Measurements from ENCODE around the gene TACC2.
"Not testable (repeated sequence)": the region's sequence is repeated elsewhere in the genome, so short reads cannot be mapped to it uniquely, and the experiment has no call there.

TACC2 gene

DNA sequence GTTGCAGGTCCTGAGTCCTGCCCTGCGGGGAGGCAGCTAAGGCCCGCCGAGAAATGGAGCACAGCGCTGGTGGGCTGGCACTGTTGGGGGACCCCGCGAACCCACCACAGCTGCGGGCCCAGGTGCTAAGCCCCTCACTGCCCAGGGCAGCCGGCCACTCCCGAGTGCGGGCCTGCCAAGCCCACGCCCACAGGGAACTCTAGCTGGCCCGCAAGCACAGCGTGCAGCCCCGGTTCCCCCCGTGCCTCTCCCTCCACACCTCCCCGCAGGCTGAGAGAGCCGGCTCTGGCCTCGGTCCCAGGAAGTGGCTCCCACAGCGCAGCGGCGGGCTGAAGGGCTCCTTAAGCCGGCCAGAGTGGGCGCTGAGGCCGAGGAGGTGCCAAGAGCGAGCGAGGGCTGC lies 10.5 kb upstream of the TACC2 start:
- no peak for DNase-seq (ENCODE audit: low read depth in 3 of 3)

DNA sequence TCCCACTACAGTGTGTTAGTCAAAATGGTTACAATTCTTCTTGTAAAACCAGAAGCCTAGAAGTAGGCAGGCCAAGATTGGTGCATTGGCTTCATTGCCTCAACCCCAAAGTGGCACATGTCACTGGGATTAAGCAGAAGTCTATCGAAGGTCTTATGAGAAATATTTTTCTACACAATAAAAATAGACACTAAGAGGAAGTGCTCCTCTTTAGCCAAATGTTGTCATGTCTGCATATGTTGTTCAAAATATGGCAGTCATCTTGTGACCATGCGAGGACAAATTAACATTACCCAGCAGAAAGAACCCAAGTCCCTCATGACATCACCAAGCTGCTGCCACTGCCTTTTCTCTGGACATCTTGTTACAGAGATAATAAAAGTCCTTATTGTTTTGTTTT lies 7.6 kb upstream of the TACC2 start:
- no peak for DNase-seq (ENCODE audit: low read depth in 3 of 3)

DNA sequence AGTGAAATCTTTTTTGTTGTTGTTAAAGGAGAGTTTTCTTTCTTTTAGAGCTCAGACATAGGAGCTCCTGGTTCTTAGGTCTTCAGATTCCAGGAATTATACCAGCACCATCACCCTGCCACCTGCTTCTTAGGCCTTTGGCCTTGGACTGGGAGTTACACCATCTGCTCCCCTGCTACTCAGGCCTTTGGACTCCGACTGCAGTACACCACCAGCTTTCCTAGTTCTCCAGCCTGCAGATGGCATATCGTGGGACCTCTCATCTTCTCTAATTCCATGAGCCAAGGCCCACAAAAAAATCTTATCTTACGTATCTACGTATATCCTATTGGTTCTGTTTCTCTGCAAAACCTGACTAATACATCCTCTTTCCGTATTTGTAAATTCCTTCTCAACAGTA lies 5.1 kb upstream of the TACC2 start:
- no peak for DNase-seq (ENCODE audit: low read depth in 3 of 3)

DNA sequence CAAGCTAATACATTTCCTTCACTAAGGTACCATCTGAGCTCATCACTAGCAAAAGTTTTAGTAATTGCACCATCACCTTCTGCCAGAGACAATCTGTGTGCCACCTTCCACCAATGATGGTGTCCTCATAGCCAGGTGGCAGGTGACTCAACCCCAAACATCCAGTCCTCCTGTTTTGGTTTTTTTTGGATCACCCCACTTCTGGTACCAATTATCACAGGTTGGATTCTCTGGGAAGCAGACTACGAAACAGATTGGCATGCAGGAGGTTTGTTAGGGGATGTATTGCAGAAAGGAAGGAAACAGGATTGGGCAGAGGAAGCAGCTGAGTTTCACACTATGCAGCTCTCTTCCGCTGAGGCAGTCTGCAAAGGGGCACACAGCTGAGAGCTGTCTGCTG lies 4.5 kb upstream of the TACC2 start:
- no peak for DNase-seq (ENCODE audit: low read depth in 3 of 3)

DNA sequence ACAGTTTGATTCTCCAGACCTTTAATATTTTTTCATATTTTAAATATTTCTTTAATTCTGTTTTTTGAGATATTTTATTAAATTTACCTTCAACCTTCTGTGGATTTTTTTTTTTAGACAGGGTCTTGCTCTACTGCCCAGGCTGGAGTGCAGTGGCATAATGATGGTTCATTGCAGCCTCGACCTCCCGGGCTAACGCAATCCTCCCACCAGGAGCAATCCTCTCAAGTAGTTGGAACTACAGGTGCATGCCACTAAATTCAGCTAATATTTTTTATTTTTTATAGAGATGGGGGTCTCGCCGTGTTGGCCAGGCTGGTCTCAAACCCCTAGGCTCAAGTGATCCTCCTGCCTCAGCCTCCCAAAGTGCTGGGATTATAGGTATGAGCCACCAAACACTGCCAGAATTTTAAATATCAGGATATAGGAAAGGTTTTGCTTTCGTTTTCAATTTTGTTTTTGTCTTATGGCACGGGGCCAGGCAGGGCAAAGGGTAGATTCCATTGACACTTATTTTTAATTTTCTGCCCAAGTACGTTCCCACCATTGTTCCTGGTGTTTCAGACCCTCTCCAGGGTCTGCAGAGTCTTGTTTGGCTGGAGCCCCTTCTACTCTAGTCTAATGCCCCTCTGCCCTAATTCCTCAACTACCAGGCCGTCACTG lies 1.2 kb downstream of the TACC2 start:
- no peak for DNase-seq (ENCODE audit: low read depth in 3 of 3)

DNA sequence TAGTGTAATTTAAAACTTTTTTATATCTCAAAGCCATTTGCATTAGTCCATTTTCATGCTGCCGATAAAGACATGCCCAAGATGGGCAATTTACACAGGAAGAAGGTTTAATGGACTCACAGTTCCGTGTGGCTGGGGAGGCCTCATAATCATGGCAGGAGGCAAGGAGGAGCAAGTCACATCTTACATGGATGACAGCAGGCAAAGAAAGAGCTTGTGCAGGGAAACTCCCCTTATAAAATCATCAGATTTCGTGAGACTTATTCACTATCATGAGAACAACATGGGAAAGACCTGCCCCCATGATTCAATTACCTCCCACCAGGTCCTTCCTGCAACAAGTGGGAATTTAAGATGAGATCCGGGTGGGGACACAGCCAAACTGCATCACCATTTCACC lies 2.8 kb downstream of the TACC2 start:
- DNase-seq (ENCODE audit: low read depth in 3 of 3), result not testable (repeated sequence)

DNA sequence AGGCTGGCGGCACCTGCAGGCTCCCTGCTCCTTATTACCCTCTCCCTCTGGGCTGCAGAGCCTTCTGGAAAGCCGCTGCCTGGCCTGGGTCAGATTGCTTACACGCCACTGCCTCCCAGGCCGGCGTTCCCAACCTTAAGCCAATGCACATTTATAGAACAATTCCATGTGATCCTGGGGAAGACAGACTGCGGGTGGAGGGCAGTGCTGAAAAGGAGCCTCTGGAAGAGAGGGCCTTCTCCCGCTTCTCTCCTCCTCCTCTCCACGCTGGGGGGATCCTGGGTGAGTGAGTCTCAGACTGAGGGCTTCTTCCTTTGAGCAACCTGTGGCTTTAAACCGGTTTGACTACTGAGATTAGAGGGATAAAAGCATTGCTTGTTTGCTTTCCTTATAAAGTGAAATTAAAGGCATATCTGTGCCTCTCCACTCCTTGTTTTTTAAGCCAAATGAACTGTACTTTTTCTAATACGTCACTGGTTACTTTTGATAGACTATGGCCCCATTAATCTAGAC lies 5.5 kb downstream of the TACC2 start:
- no peak for DNase-seq (ENCODE audit: low read depth in 3 of 3)

DNA sequence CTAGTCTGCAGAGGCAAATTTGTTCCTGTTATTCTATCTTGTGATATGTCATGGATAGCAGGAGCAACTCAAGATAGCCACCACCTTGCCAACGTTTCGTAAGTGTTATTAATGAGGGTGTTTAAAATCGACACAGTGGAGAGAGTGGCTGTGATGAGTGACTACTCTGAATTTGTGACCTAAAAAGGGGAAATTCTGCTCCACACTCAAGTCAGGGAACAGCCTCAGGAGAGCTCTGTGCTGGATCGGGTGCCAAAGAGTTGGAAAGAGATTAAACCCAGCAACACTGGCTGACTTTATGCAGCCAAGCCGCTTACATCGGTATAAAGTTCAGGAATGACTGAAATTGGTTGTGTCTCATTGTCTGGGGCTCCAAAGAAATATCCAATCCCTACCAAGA lies 9.5 kb downstream of the TACC2 start:
- DNase-seq (ENCODE audit: low read depth in 3 of 3), result no peak

DNA sequence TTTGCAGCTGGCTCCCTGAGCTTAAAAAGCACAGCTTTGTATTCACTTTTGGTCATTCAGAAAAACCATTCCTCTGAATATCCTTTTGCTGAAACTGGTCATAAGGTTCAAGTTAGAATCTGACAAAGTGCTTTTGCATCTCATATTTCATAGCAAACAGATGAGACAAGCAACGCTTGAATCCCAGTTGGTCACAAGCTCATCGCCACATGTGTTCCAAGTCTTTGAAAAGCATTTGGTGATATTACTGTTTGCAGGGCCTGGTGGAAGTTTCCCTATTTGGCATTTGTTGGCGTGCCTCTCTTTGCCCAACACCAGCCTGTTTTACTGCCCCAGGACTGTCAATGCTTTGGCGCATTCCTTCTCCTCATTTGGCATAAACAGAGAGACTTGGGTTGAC lies 10.3 kb downstream of the TACC2 start:
- no peak for DNase-seq (ENCODE audit: low read depth in 3 of 3)

DNA sequence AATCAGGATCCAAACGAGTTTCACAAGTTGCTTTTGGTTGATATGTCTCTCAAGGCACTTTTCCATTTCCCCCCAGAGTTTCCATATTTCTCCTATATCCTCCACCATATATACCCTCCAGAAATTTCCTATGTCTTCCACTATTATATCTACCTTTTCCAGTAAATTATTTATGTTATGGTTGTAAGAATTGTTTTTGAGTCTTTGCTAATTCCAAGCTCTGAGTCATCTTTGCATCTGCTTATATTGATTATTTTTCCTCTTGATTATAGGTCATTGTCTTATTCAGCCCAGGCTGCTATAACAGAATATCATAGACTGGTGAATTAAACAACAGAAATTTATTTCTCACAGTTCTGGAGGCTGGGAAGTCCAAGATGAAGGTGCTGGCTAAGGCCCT lies 12.7 kb downstream of the TACC2 start:
- no peak for DNase-seq (ENCODE audit: low read depth in 3 of 3)

DNA sequence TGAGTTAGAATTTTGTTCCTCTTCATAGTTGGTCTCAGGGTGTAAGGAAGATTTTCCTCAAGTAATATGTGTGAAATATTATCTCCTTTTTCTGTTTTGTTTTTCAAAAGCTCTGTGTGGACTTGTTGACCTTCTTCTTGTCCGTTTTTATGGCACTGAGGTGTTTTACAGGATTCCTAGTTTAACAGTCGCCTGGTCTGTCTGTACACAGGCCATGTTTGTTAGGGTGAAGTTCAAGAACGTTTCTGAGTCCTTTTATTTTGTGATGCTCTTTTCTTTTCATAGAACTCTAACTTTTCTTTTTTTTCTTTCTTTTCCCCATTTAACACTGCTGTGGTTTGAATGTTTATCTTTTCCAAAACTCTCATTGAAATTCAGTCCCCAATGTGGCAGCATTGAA lies 18.5 kb downstream of the TACC2 start:
- DNase-seq (ENCODE audit: low read depth in 3 of 3), result no peak

DNA sequence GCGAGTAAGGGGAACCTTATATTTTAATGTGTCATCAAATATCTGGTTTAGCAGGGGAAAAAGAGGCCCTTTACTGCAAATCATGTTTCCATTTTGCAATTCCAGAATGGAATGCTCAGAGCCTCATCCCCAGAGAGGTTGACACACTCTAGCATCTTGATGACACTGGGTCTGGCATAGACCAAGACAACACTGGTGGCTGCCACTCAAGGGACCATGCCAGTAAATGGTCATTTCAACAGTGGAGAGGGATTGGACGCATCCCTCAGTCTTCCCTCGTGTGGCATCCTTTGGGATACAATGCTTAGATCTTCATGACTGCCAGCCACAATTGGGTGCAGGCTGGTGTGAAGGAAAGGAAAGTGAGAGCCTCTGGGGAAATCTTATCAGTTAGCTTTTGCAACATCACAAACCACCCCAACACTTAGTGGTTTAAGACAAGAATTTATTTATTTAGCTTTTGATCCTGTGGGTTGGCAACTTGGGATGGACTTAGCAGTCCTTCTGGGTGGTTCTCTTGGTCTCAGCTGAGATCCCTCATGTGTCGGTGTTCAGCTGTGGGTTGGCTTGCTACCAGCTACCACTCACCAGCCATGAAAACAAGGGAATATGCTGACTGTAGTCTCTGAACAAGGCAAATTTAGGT lies 21.6 kb downstream of the TACC2 start:
- DNase-seq (ENCODE audit: low read depth in 3 of 3), result no peak

DNA sequence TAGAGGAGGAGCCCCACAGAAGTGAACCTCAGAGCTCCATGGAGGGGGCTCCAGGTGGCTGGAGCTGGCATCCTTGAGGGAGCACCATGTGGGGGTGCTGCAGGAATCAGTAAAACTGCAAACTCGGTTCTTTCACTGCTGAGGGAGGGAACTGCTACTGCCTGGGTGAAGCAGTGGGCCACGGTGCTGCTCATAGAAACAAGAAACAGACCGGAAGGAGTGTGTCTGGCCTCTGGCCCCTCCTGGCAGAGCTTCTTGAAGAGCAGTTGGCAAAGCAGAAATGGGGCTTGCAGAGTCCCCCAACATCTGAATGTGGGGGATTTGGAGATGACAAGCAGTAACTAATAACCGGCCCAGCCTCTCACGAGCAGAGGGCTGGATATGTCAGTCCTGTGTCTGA lies 23.8 kb downstream of the TACC2 start:
- DNase-seq (ENCODE audit: low read depth in 3 of 3), result no peak

DNA sequence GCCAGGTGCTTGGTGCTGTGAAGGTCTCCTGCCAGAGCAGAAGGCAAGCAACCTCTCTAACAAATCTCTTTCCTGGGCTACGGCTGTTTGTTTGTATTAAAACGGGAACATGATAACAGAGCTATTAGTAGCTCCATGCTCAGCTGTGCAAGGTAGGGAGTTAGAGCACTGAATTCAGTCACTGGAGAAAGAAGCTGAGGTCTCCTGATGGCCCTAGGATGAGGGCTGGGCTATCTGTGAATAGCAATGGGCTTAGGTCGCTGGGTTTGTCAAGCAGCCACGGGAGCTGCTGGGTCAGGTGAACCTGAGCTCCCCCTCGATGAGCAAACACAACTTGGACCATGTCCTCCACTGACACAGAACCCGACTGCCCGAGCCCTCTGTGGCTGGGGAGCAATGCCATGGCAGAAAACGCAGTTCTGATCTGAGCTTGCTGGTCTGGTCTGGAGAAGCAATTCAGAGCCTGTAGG lies 24.4 kb downstream of the TACC2 start:
- no peak for DNase-seq (ENCODE audit: low read depth in 3 of 3)

DNA sequence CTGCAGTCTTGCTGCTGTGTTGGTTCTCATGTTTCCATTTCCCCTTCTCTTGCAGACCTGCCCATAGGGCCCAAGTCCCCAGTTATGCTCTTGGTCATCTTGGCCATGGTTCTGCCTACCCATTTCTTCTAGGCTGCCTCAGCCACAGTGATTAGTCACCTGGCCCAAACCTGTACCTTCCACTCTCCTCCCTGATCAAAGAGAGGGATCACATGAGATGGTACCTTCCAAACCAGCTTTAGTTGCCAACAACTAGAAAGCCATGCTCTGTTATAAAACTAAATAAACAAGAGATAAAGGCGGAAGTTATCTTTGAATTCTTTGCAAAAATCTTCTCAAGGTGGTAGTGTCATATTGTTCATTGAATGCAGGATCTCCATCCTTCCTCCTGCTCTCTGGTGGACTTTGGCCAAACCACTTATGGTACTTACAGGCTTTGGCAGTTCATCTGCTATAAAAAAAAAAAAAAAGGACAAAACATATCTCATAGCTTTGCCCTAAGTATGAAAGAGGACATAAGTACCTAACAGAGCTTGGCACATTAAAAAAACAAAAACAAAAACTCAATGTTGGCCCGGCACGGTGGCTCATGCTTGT lies 25.8 kb downstream of the TACC2 start:
- DNase-seq (ENCODE audit: low read depth in 3 of 3), result no peak

DNA sequence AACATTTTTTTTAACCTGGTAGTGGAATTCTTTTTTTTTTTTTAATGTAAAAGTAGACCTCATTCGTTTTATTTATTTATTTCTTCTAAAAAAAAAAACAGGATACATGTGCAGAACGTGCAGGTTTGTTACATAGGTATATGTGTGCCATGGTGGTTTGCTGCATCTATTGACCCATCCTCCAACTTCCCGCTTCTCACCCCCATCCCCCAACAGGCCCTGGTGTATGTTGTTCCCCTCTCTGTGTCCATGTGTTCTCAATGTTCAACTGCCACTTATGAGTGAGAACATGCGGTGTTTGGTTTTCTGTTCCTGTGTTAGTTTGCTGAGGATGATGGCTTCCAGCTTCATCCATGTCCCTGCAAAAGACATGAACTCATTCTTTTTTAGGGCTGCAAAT lies 29.0 kb downstream of the TACC2 start:
- not testable (repeated sequence) for DNase-seq (ENCODE audit: low read depth in 3 of 3)

DNA sequence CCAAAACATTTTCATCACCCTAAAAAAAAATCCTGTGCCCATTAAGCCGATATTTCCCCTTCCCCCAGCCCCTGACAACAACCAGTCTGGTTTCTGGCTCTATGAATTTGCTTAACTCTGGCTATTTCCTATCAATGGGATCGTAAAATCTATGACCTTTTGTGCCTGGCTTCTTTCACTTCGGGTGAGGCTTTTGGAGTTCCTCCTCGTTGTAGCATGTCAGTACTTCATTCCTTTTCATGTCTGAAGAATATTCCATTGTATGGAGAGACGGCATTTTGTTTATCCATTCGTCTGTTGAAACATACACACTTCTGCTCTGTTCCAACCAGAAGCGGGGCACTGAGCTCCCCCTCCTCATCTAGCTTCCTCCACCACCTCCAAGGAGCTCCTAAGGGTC lies 29.5 kb downstream of the TACC2 start:
- DNase-seq (ENCODE audit: low read depth in 3 of 3), result no peak

DNA sequence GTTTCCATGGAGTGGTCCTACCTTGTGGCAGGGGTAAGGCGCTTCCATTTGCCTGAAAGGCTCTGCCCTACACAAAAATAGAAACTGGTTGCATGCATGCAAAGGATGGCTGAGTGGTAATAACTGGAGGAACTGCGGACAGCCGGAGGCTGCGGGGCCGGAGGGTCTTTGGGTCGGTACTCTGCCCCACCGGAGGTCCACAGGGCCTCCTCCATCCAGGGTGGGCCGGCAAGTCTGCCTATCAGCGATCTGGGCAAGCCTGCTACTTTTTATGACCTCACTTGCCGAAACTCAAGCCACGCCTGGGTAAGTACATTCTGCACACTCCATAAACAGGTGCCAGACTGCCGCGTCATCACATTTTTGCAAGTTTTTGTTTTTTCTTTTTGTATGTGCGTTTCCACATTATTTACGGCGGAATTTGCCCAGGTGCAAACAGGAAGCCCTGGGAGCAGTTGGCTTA lies 30.0 kb downstream of the TACC2 start:
- DNase-seq (ENCODE audit: low read depth in 3 of 3), result no peak

DNA sequence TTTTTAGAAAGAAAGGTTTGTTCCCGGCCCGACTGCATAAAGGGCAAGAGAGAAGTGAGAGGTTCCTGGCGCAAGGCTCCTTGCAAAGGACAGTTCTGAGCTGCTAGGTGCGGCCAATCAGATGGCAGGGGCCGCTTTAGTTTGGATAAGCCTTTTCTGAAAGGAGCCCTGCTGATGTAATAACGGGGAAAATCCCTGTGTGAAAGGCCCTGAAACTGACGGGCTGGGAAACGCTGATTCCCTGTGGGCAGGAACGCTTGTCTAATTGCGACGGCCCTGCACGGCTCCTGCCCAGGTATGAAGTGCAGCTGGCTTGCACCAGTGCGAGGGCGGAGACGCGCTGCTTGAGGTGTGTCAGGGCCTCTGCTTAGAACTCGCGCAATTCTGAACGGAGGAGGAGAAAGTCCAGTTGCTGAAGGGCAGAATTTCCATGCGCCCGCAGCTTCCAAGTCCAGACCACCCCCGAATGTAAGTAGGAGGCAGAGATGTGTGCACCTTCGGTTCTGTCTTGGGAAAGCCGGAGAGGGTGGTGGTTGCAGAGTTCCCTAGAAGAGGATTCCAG lies 30.5 kb downstream of the TACC2 start:
- DNase-seq (ENCODE audit: low read depth in 3 of 3), result no peak

DNA sequence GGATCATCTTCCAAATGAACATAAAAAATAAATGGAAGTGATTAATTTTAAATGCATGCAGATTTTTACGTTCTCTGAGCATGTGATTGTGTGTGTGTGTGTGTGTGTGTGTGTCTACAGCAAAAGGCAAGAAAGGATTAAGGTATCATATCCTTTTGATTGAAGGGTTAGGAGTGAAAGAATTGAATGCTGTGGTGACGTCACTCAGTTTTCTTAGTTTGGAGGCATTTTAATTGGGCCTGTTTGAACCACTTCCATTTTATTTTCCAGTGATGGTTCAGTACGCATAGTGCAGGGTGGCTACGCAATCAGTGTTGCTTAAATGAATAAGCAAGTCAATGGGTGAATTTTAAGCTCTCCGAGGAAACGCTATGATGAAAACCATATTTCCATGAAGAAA lies 31.3 kb downstream of the TACC2 start:
- DNase-seq (ENCODE audit: low read depth in 3 of 3), result no peak

DNA sequence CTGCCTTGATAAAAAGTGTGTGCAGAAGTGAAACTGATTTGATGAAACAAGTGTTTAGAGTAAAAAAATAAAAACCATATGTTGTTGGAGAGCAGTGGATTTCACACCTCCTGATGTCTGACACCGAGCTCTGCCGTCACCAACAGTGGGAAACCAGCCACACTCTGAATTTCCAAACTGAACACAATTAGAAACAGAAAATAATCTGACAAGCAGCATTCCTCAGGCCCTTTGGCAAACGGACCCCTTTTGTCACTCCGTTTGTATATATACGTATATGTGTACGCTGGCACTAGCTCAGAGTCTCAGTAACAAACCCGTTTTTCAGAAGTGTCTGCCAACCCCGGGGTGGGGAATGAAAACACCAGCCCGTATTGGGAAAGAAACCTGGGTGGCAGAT lies 32.4 kb downstream of the TACC2 start:
- no peak for DNase-seq (ENCODE audit: low read depth in 3 of 3)

DNA sequence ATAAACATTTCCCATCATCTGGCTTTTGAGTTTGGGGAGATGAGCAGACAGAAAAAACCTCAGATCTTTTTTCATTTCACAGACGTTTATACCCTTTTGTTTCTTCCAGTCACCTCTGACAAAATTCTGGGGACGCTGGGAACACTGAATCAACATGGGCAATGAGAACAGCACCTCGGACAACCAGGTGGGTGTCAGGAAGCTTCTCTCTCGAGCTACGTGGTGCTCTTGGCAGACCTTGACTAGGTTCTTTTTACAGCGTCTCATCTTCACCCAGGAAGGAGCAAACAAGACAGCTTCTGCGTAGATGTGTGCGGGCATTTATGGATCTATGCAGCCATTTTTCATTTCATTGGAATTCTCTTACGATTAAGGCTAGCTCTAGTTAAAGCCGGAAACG lies 32.9 kb downstream of the TACC2 start:
- no peak for DNase-seq (ENCODE audit: low read depth in 3 of 3)

DNA sequence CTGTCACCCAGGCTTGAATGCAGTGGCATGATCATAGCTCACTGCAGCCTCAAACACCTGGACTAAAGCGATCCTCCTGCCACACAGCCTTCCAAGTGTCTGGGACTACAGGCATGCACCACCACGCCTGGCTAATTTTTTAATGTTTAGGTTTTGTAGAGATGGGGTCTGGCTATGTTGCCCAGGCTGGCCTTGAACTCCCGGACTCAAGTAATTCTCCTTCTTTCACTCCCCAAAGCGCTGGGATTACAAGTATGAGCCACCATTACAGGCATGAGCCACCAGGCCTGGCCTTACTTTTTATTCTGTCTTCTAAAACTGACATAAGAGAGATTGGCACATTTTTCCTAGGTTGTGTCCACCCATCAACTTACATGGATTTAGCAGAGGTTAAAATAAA lies 33.3 kb downstream of the TACC2 start:
- no peak for DNase-seq (ENCODE audit: low read depth in 3 of 3)
